GM06990 (cell line): ENCODE measurements around the gene ZNF143.

ENCODE experiments used
- DNase-seq: peaks from one replicate; pipeline ENCODE4 v3.0.0-alpha.2; 2011; ENCODE audit not compliant: insufficient read length; ENCODE audit errors: extremely low read depth
- H3K27me3 ChIP-seq: replicated peaks from 2 replicates; pipeline ENCODE4 v1.6.0; 2011; ENCODE audit warnings: low read length; ENCODE audit not compliant: control insufficient read depth, insufficient read depth
- H3K36me3 ChIP-seq: 2 replicates; pipeline ENCODE4 v1.5.1; 2011; ENCODE audit warnings: low read length; ENCODE audit not compliant: control insufficient read depth, insufficient read depth
- H3K4me3 ChIP-seq: replicated peaks from 2 replicates; pipeline ENCODE4 v1.5.1; 2011; ENCODE audit warnings: low read depth, mild to moderate bottlenecking, control low read depth, low read length
- TF ChIP-seq, protein P1 (sequence below): IDR thresholded peaks from 2 replicates; pipeline ENCODE4 v1.5.1; 2011; ENCODE audit warnings: low read length, control low read depth, mild to moderate bottlenecking, inconsistent platforms; ENCODE audit not compliant: insufficient read depth, poor library complexity, severe bottlenecking

Gene ZNF143

DNA sequence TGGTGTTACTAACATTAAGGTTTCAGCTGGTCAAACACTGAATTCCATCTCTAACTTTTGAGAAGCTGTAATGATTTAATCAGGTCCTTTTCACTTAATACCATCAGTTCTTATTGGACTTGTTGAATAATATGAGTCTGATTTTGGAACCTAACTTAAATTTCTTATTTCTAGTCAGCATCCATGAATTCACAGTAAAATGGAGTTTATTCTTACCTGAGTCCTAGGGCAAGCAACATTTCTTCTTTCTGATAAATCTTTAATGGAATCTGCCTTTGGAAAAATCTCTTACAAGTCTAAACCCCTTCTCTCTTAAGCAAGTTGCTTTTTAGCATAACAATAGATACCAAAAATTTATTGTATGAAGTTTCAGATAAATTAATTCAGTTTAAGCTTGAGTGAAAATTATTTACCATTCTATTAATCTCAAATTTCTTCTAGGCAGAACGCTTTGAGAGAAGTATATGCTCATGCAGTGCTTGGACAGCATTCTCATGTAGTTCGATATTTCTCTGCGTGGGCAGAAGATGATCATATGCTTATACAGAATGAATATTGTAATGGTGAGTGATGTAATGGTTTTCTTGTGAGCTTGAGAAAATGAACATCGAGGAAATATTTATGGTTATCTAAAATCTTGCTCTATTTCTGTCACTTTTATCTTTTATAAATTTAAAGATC, 116.0 kb downstream of the ZNF143 start:
- Histone ChIP-seq H3K36me3 (peaks cover 1% of the 10 kb centered on the region; the same call in 1 of the 2 replicates), H3K4me3 (peak overlapping the region; percentile 87), H3K27me3 (no peaks in the 10 kb centered on the region)
- DNase-seq = no peak
- TF ChIP-seq, protein P1, sequence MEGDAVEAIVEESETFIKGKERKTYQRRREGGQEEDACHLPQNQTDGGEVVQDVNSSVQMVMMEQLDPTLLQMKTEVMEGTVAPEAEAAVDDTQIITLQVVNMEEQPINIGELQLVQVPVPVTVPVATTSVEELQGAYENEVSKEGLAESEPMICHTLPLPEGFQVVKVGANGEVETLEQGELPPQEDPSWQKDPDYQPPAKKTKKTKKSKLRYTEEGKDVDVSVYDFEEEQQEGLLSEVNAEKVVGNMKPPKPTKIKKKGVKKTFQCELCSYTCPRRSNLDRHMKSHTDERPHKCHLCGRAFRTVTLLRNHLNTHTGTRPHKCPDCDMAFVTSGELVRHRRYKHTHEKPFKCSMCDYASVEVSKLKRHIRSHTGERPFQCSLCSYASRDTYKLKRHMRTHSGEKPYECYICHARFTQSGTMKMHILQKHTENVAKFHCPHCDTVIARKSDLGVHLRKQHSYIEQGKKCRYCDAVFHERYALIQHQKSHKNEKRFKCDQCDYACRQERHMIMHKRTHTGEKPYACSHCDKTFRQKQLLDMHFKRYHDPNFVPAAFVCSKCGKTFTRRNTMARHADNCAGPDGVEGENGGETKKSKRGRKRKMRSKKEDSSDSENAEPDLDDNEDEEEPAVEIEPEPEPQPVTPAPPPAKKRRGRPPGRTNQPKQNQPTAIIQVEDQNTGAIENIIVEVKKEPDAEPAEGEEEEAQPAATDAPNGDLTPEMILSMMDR = no peak

DNA sequence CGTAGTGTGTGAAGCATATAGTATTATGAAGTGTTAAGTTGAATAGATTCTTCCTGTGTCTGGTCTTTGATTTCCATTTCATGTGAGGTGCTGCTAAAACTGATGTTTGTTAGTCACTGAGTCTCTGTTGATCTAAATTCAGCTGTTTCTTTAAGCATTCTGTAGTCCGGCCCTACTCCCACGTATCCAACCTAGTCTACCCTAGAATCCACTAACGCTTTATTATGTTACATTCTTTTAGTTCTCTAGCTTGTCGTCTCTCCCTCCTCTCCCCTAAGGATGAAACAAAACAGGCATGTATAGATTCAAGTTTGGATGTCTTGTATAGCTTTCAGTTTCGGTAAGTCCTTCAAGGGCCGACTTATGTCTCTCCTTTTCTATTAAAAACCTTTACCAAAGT, 116.7 kb downstream of the ZNF143 start:
- Histone ChIP-seq H3K4me3 (peak overlapping the region; percentile 87), H3K36me3 (peaks cover 1% of the 10 kb centered on the region; the same call in 1 of the 2 replicates)
- TF ChIP-seq, protein P1 = no peak

More for the DNA sequence above, 116.7 kb downstream of the ZNF143 start:
- no peak for DNase-seq
- H3K27me3 ChIP-seq = no peaks in the 10 kb centered on the region
